BJ (cell line): Measurements from ENCODE around the gene SCGB1D1. TPM values are rescaled to one million over a fixed set of nuclear protein-coding genes. Genes with fewer than 3 reads are reported as not detected.

Experiments
- CTCF ChIA-PET: fragments of 350-600 bp; formaldehyde crosslinking; extraction: SDS; loops from one replicate; lab custom pipeline; 2021; ENCODE audit warnings: antibody characterized with exemption, inconsistent platforms; lab: Yijun Ruan, JAX
- POLR2A ChIA-PET: fragments of 300-600 bp; sonication (Branson Sonifier 250); formaldehyde crosslinking; extraction: SDS; loops from one replicate; lab custom pipeline; 2021; ENCODE audit warnings: antibody characterized with exemption; lab: Charles Lee
- DNase-seq: peaks from one replicate; pipeline ENCODE4 v3.0.0-alpha.2; 2011; ENCODE audit warnings: low read depth
- H3K27me3 ChIP-seq: 2 replicates; pipeline ENCODE4 v1.6.0; 2011; ENCODE audit warnings: low read length; ENCODE audit not compliant: control insufficient read depth, insufficient read depth
- H3K36me3 ChIP-seq: 2 replicates; pipeline ENCODE4 v1.5.1; 2011; ENCODE audit warnings: low read length; ENCODE audit not compliant: control insufficient read depth, insufficient read depth
- H3K4me3 ChIP-seq: 2 replicates; pipeline ENCODE4 v1.5.1; 2011; ENCODE audit warnings: low read depth, mild to moderate bottlenecking, control low read depth, low read length
- CTCF ChIP-seq: IDR thresholded peaks from 2 replicates; pipeline ENCODE4 v1.5.1; 2011; ENCODE audit warnings: low read depth, mild to moderate bottlenecking, control low read depth, inconsistent platforms, low read length, moderate library complexity; ENCODE audit not compliant: insufficient read depth
- polyA plus RNA-seq: library from polyadenylated mRNA; depleted of rRNA; stranded (reverse); fragments of >200 nt; gene quantifications from 2 replicates; pipeline ENCODE4 v1.2.3, GENCODE V29; 2011

The SCGB1D1 gene
- polyA plus RNA-seq, 1 experiment = not detected

- no peaks in the 10 kb centered on the region for H3K27me3 ChIP-seq
- H3K4me3 ChIP-seq = no peak overlapping the region
- peaks cover 36% of the 10 kb centered on the region for H3K36me3 ChIP-seq
- DNase-seq = no peak
- ChIA-PET POLR2A (no interaction called here), CTCF (interaction anchor here (0.5 kb wide), 1 partner anchor 24 kb away, joined by 3 read pairs; no protein-coding TSS in a partner anchor)
- TF ChIP-seq CTCF = no peak
Measured at GRCh38 chr11:62148271-62148980, 41.6 kb upstream of the SCGB1D1 start.

- Histone ChIP-seq H3K4me3 (no peak overlapping the region), H3K36me3 (peaks cover 29% of the 10 kb centered on the region), H3K27me3 (no peaks in the 10 kb centered on the region)
- CTCF ChIA-PET = no interaction called here
- DNase-seq = no peak
- POLR2A ChIA-PET = no interaction called here
- TF ChIP-seq CTCF = no peak
Measured at GRCh38 chr11:62149986-62150886, 39.8 kb upstream of the SCGB1D1 start.

GRCh38 chr11:62150887-62151736 lies 38.9 kb upstream of the SCGB1D1 start:
- ChIA-PET POLR2A (no interaction called here), CTCF (no interaction called here)
- Histone ChIP-seq H3K36me3 (peaks cover 23% of the 10 kb centered on the region), H3K4me3 (no peak overlapping the region), H3K27me3 (no peaks in the 10 kb centered on the region)
- no peak for TF ChIP-seq CTCF
- DNase-seq = no peak

- no peak for DNase-seq
- no peak for TF ChIP-seq CTCF
- Histone ChIP-seq H3K36me3 (peaks cover 23% of the 10 kb centered on the region), H3K27me3 (no peaks in the 10 kb centered on the region), H3K4me3 (no peak overlapping the region)
- ChIA-PET CTCF (no interaction called here), POLR2A (no interaction called here)
Measured at GRCh38 chr11:62151737-62152102, 38.3 kb upstream of the SCGB1D1 start.
